SK-N-SH (cell line): ENCODE data around the gene PTPRJ. TPM values are rescaled to one million over a fixed set of nuclear protein-coding genes. Genes with fewer than 3 reads are reported as not detected.

Experiments
- CTCF ChIA-PET: fragments of 300-600, 350-600 bp; formaldehyde crosslinking; extraction: SDS; loops from one replicate; lab custom pipeline; 2021; lab: Yijun Ruan, JAX
- POLR2A ChIA-PET: fragments of 350-600 bp; sonication (Branson Sonifier 250); formaldehyde crosslinking; extraction: SDS; loops from one replicate; lab custom pipeline; 2020; ENCODE audit warnings: antibody characterized with exemption, inconsistent platforms; lab: Yijun Ruan, JAX
- DNase-seq: peaks from one replicate; pipeline ENCODE4 v3.0.0; 2012
- H2AFZ ChIP-seq: fragments of 200-600 bp; sonication (generic); 2 replicates; pipeline ENCODE4 v1.8.1; 2016; ENCODE audit warnings: antibody characterized with exemption, mild to moderate bottlenecking, low read depth
- H3F3A ChIP-seq: fragments of 200-600 bp; sonication (generic); replicated peaks from 2 replicates; pipeline ENCODE3; 2016; ENCODE audit warnings: antibody characterized with exemption, mild to moderate bottlenecking; ENCODE audit not compliant: insufficient read depth
- H3K27ac ChIP-seq, 2 experiments: fragments of 200-500 bp in 1 of 2; fragments of 200-600 bp in 1 of 2; sonication (Bioruptor generic) in 1 of 2; sonication (generic), shearing (Covaris generic) in 1 of 2; 2 replicates each; pipeline versions ENCODE4 v1.5.1 to v1.6.1; 2014 to 2016; ENCODE audit warnings: low read depth in 2 of 2, inconsistent platforms in 1 of 2, low read length in 1 of 2, mild to moderate bottlenecking in 1 of 2, mixed read lengths in 1 of 2
- H3K27me3 ChIP-seq: fragments of 200-600 bp; sonication (generic), shearing (Covaris generic); 2 replicates; pipeline ENCODE4 v1.6.1; 2016; ENCODE audit warnings: mixed run types; ENCODE audit not compliant: insufficient read depth
- H3K36me3 ChIP-seq, 2 experiments: fragments of 200-500 bp in 1 of 2; fragments of 200-600 bp in 1 of 2; sonication (Bioruptor generic) in 1 of 2; sonication (generic) in 1 of 2; replicated peaks in 1 of 2; 2 replicates each; pipeline versions ENCODE3 to v1.5.1; 2014 to 2016; ENCODE audit warnings: low read length in 1 of 2, mild to moderate bottlenecking in 1 of 2; ENCODE audit not compliant: insufficient read depth in 2 of 2, control insufficient read depth in 1 of 2
- H3K4me1 ChIP-seq, 2 experiments: fragments of 200-500 bp in 1 of 2; fragments of 200-600 bp in 1 of 2; sonication (Bioruptor generic) in 1 of 2; sonication (generic), shearing (Covaris generic) in 1 of 2; 2 replicates each; pipeline versions ENCODE4 v1.5.1 to v1.6.1; 2014 to 2016; ENCODE audit warnings: low read depth in 1 of 2, low read length in 1 of 2, mixed run types in 1 of 2; ENCODE audit not compliant: insufficient read depth in 2 of 2, control insufficient read depth in 1 of 2
- H3K4me2 ChIP-seq: fragments of 200-600 bp; sonication (generic), shearing (Covaris generic); 2 replicates; pipeline ENCODE4 v1.6.1; 2017; ENCODE audit warnings: mixed run types
- H3K4me3 ChIP-seq, 2 experiments: fragments of 200-500 bp in 1 of 2; fragments of 200-600 bp in 1 of 2; sonication (Bioruptor generic) in 1 of 2; sonication (generic), shearing (Covaris generic) in 1 of 2; 2 replicates each; pipeline versions ENCODE4 v1.5.1 to v1.8.1; 2014 to 2016; ENCODE audit warnings: low read depth in 2 of 2, inconsistent platforms in 1 of 2, low read length in 1 of 2, mild to moderate bottlenecking in 1 of 2, mixed read lengths in 1 of 2, moderate library complexity in 1 of 2
- H3K79me2 ChIP-seq: fragments of 200-600 bp; sonication (generic); 2 replicates; pipeline ENCODE4 v1.8.1; 2017; ENCODE audit warnings: mild to moderate bottlenecking; ENCODE audit not compliant: insufficient read depth
- H3K9ac ChIP-seq: fragments of 200-600 bp; sonication (generic); 2 replicates; pipeline ENCODE4 v1.6.1; 2017; ENCODE audit warnings: mixed run types
- H3K9me2 ChIP-seq: fragments of 200-600 bp; sonication (generic); 2 replicates; pipeline ENCODE4 v1.6.1; 2017; ENCODE audit warnings: mixed run types
- H3K9me3 ChIP-seq: fragments of 200-600 bp; sonication (generic); 2 replicates; pipeline ENCODE4 v1.6.1; 2017; ENCODE audit warnings: mixed run types, mild to moderate bottlenecking, moderate library complexity
- H4K20me1 ChIP-seq: fragments of 200-600 bp; sonication (generic); 2 replicates; pipeline ENCODE4 v1.6.1; 2017; ENCODE audit warnings: mild to moderate bottlenecking, mixed run types; ENCODE audit not compliant: insufficient read depth
- CHD2 ChIP-seq: fragments of 150-350 bp; IDR thresholded peaks from 2 replicates; pipeline ENCODE4 v1.6.1; 2018; ENCODE audit warnings: low read length; ENCODE audit not compliant: partially characterized antibody
- CTCF ChIP-seq: fragments of 200-600 bp; sonication (generic); IDR thresholded peaks from 2 replicates; pipeline ENCODE4 v1.6.1; 2017; ENCODE audit warnings: antibody characterized with exemption, mild to moderate bottlenecking, moderate library complexity
- ELF1 ChIP-seq: IDR thresholded peaks from 2 replicates; pipeline ENCODE4 v1.4.0; 2012
- EP300 ChIP-seq, 2 experiments: IDR thresholded peaks; 2 replicates each; pipeline versions ENCODE4 v1.4.0 to v1.6.1; 2012; ENCODE audit warnings: borderline replicate concordance in 1 of 2, low read depth in 1 of 2, low read length in 1 of 2
- EZH2phosphoT487 ChIP-seq: fragments of 200-600 bp; sonication (generic); IDR thresholded peaks from 2 replicates; pipeline ENCODE4 v1.6.1; 2017; ENCODE audit warnings: low read depth, mixed run types, mild to moderate bottlenecking, antibody characterized with exemption, moderate library complexity, borderline replicate concordance
- FOSL2 ChIP-seq: IDR thresholded peaks from 2 replicates; pipeline ENCODE4 v1.4.0; 2012; ENCODE audit warnings: low read depth, mild to moderate bottlenecking, moderate library complexity, borderline replicate concordance
- FOXM1 ChIP-seq: IDR thresholded peaks from 2 replicates; pipeline ENCODE4 v1.4.0; 2012; ENCODE audit warnings: low read depth, mild to moderate bottlenecking
- GABPA ChIP-seq: IDR thresholded peaks from 2 replicates; pipeline ENCODE4 v1.4.0; 2012; ENCODE audit warnings: low read depth, mild to moderate bottlenecking
- IRF3 ChIP-seq: fragments of 150-350 bp; IDR thresholded peaks from 2 replicates; pipeline ENCODE4 v1.6.1; 2016; ENCODE audit warnings: mild to moderate bottlenecking, low read depth, low read length
- JUND ChIP-seq: IDR thresholded peaks from 2 replicates; pipeline ENCODE4 v1.4.0; 2012
- MAX ChIP-seq: IDR thresholded peaks from 2 replicates; pipeline ENCODE4 v1.4.0; 2012; ENCODE audit warnings: low read depth
- MEF2A ChIP-seq: IDR thresholded peaks from 2 replicates; pipeline ENCODE4 v1.4.0; 2012; ENCODE audit warnings: low read depth, borderline replicate concordance
- PBX3 ChIP-seq: IDR thresholded peaks from 2 replicates; pipeline ENCODE4; 2012
- RCOR1 ChIP-seq: fragments of 150-350 bp; IDR thresholded peaks from 2 replicates; pipeline ENCODE4 v1.6.1; 2017; ENCODE audit warnings: antibody characterized with exemption, low read length
- TEAD4 ChIP-seq: IDR thresholded peaks from 2 replicates; pipeline ENCODE4 v1.4.0; 2012; ENCODE audit warnings: mild to moderate bottlenecking, borderline replicate concordance; ENCODE audit not compliant: insufficient read depth
- USF1 ChIP-seq: IDR thresholded peaks from 2 replicates; pipeline ENCODE4 v1.4.0; 2012; ENCODE audit warnings: low read depth, borderline replicate concordance
- ZBTB33 ChIP-seq: IDR thresholded peaks from 2 replicates; pipeline ENCODE4 v1.4.0; 2012; ENCODE audit warnings: low read depth, borderline replicate concordance
- WGBS: methylation state at CpG from one replicate; pipeline ENCODE4 v1.1.6; 2017; ENCODE audit warnings: low lambda C conversion rate; 5-methylcytosine and 5-hydroxymethylcytosine counted together
- polyA plus RNA-seq, 3 experiments: library from polyadenylated mRNA; depleted of rRNA; stranded (reverse); fragments of >200 nt; gene quantifications; 2 replicates each; pipeline ENCODE4 v1.2.3, GENCODE V29; 2012

The PTPRJ gene
- polyA plus RNA-seq, 1 of the 3 experiments (the other 2 are of a cell fraction): 4.5 TPM

- Histone ChIP-seq H3K4me2 (no peak overlapping the region), H3K9me2 (no peaks in the 10 kb centered on the region), H3K27me3 (no peaks in the 10 kb centered on the region), H3K9me3 (no peaks in the 10 kb centered on the region), H3K27ac (no peak overlapping the region), H3K36me3 (no peaks in the 10 kb centered on the region), H3K9ac (no peak overlapping the region), H3K79me2 (peaks cover 49% of the 10 kb centered on the region; the same call in 1 of the 2 replicates), H3F3A (peaks cover 13% of the 10 kb centered on the region), H4K20me1 (no peaks in the 10 kb centered on the region), H3K4me3 (no peak overlapping the region), H3K4me1 (peaks cover 0 to 9% of the 10 kb centered on the region in 2 experiments; a peak in 2 of 4 replicates), H2AFZ (no peak overlapping the region)
- CTCF ChIA-PET: interaction anchor here (0.7 kb wide), 1 partner anchor 31 kb away, joined by 4 read pairs; no protein-coding TSS in a partner anchor
- POLR2A ChIA-PET: interaction anchor here (0.6 kb wide), 1 partner anchor 489 kb away, joined by 3 read pairs; no protein-coding TSS in a partner anchor
- TF ChIP-seq MEF2A (no peak), EZH2phosphoT487 (no peak), ELF1 (no peak), MAX (no peak), CTCF (no peak), TEAD4 (no peak), JUND (no peak), EP300 (IDR thresholded peaks at IDR 0.05; ENCODE audit: borderline replicate concordance in 1 of 2, low read depth in 1 of 2, low read length in 1 of 2) (no peak), FOXM1 (no peak), ZBTB33 (no peak), RCOR1 (no peak)
- WGBS: 91% methylated on average over 6 of the region's 6 CpGs
- no peak for DNase-seq
These were observed 96.9 kb downstream of the PTPRJ start for GRCh38 chr11:48077251-48077650.

GRCh38 chr11:48078689-48079088, 98.3 kb downstream of the PTPRJ start:
- no peaks in the 10 kb centered on the region for H3K36me3 ChIP-seq
- H3K79me2 ChIP-seq: peaks cover 63% of the 10 kb centered on the region
- peaks cover 0 to 9% of the 10 kb centered on the region in 2 experiments; a peak in 2 of 4 replicates for H3K4me1 ChIP-seq
- H3K9me3 ChIP-seq: no peaks in the 10 kb centered on the region
- ChIA-PET POLR2A (no interaction called here), CTCF (interaction anchor here (1.0 to 1.1 kb wide), 2 partner anchors 31 to 32 kb away, joined by 3 read pairs; no protein-coding TSS in a partner anchor)
- H3K9ac ChIP-seq: no peak overlapping the region
- H3K4me2 ChIP-seq: no peak overlapping the region
- WGBS: 95% methylated on average over 1 of the region's 1 CpG
- H4K20me1 ChIP-seq: no peaks in the 10 kb centered on the region
- H3K27ac ChIP-seq: no peak overlapping the region
- H3K9me2 ChIP-seq: no peaks in the 10 kb centered on the region
- H3K27me3 ChIP-seq: no peaks in the 10 kb centered on the region
- no peak overlapping the region for H3K4me3 ChIP-seq
- H2AFZ ChIP-seq: no peak overlapping the region
- no peak for DNase-seq
- H3F3A ChIP-seq: peaks cover 18% of the 10 kb centered on the region
- TF ChIP-seq FOSL2 (no peak), IRF3 (no peak), USF1 (no peak), GABPA (no peak), PBX3 (no peak), JUND (no peak), CHD2 (no peak)
